Measurements from ENCODE around the gene BICRAL. TPM values are rescaled to one million over a fixed set of nuclear protein-coding genes. Genes with fewer than 3 reads are reported as not detected.
"Not testable (repeated sequence)": the region's sequence is repeated elsewhere in the genome, so short reads cannot be mapped to it uniquely, and the experiment has no call there.

The BICRAL gene
- total and polyA plus RNA-seq, 2 donors from 2014 or later: 2.7 to 20.9 TPM

GRCh38 chr6:42791706-42792320 lies 10.0 kb downstream of the BICRAL start:
- H3K9ac ChIP-seq (ENCODE audit: low read length in 3 of 3): no peak overlapping the region
- no peak overlapping the region for H3K27ac ChIP-seq (ENCODE audit: low read depth in 2 of 2, low read length in 2 of 2)
- peaks cover 4 to 15% (median 14%) of the 10 kb centered on the region in 3 donors for H3K4me1 ChIP-seq (ENCODE audit: control insufficient read depth in 2 of 3, insufficient read depth in 2 of 3, low read depth in 1 of 3, low read length in 3 of 3)
- no peaks in the 10 kb centered on the region for H3K36me3 ChIP-seq (ENCODE audit: control insufficient read depth in 2 of 3, insufficient read depth in 3 of 3, low read length in 3 of 3)
- no peak for TF ChIP-seq CTCF (IDR thresholded peaks at IDR 0.05; ENCODE audit: borderline replicate concordance, extremely low read depth, insufficient read depth)
- no peak for FAIRE-seq
- DNase-seq: no peak
- no peaks in the 10 kb centered on the region for H3K27me3 ChIP-seq (ENCODE audit: control insufficient read depth, insufficient read depth, low read length)
- no peak overlapping the region for H3K4me3 ChIP-seq (ENCODE audit: low read length in 3 of 3)
- no peaks in the 10 kb centered on the region for H3K9me3 ChIP-seq (ENCODE audit: control insufficient read depth in 2 of 3, insufficient read depth in 1 of 3, low read length in 3 of 3)
- intact Hi-C loops (cut with DNase I): no loop called here

GRCh38 chr6:42795651-42796050 lies 13.8 kb downstream of the BICRAL start:
- H3K9me3 ChIP-seq (ENCODE audit: control insufficient read depth in 2 of 3, insufficient read depth in 1 of 3, low read length in 3 of 3): no peaks in the 10 kb centered on the region
- H3K9ac ChIP-seq (ENCODE audit: low read length in 3 of 3): no peak overlapping the region
- H3K27ac ChIP-seq (ENCODE audit: low read depth in 2 of 2, low read length in 2 of 2): no peak overlapping the region
- peaks cover 0 to 8% (median 2%) of the 10 kb centered on the region in 3 donors for H3K4me1 ChIP-seq (ENCODE audit: control insufficient read depth in 2 of 3, insufficient read depth in 2 of 3, low read depth in 1 of 3, low read length in 3 of 3)
- TF ChIP-seq CTCF (IDR thresholded peaks at IDR 0.05; ENCODE audit: borderline replicate concordance, extremely low read depth, insufficient read depth): no peak
- H3K27me3 ChIP-seq (ENCODE audit: control insufficient read depth, insufficient read depth, low read length): no peaks in the 10 kb centered on the region
- FAIRE-seq (no peak), DNase-seq (no peak)
- no peak overlapping the region for H3K4me3 ChIP-seq (ENCODE audit: low read length in 3 of 3)
- intact Hi-C loops (cut with DNase I): no loop called here
- H3K36me3 ChIP-seq (ENCODE audit: control insufficient read depth in 2 of 3, insufficient read depth in 3 of 3, low read length in 3 of 3): no peaks in the 10 kb centered on the region

GRCh38 chr6:42796171-42796570 lies 14.3 kb downstream of the BICRAL start:
- H3K4me3 ChIP-seq (ENCODE audit: low read length in 3 of 3): no peak overlapping the region
- H3K9me3 ChIP-seq (ENCODE audit: control insufficient read depth in 2 of 3, insufficient read depth in 1 of 3, low read length in 3 of 3): no peaks in the 10 kb centered on the region
- H3K4me1 ChIP-seq (ENCODE audit: control insufficient read depth in 2 of 3, insufficient read depth in 2 of 3, low read depth in 1 of 3, low read length in 3 of 3): peaks cover 0 to 7% (median 0%) of the 10 kb centered on the region in 3 donors
- no peak for FAIRE-seq
- no peak for DNase-seq
- TF ChIP-seq CTCF (IDR thresholded peaks at IDR 0.05; ENCODE audit: borderline replicate concordance, extremely low read depth, insufficient read depth): no peak
- no peak overlapping the region for H3K27ac ChIP-seq (ENCODE audit: low read depth in 2 of 2, low read length in 2 of 2)
- H3K36me3 ChIP-seq (ENCODE audit: control insufficient read depth in 2 of 3, insufficient read depth in 3 of 3, low read length in 3 of 3): no peaks in the 10 kb centered on the region
- intact Hi-C loops (cut with DNase I): no loop called here
- H3K9ac ChIP-seq (ENCODE audit: low read length in 3 of 3): no peak overlapping the region
- H3K27me3 ChIP-seq (ENCODE audit: control insufficient read depth, insufficient read depth, low read length): no peaks in the 10 kb centered on the region

- H3K9ac ChIP-seq (ENCODE audit: low read length in 3 of 3); intact Hi-C loops (cut with DNase I); H3K27ac ChIP-seq (ENCODE audit: low read depth in 2 of 2, low read length in 2 of 2); FAIRE-seq; H3K27me3 ChIP-seq (ENCODE audit: control insufficient read depth, insufficient read depth, low read length); H3K9me3 ChIP-seq (ENCODE audit: control insufficient read depth in 2 of 3, insufficient read depth in 1 of 3, low read length in 3 of 3); H3K36me3 ChIP-seq (ENCODE audit: control insufficient read depth in 2 of 3, insufficient read depth in 3 of 3, low read length in 3 of 3); DNase-seq; H3K4me3 ChIP-seq (ENCODE audit: low read length in 3 of 3); H3K4me1 ChIP-seq (ENCODE audit: control insufficient read depth in 2 of 3, insufficient read depth in 2 of 3, low read depth in 1 of 3, low read length in 3 of 3): not testable (repeated sequence)
Observed at GRCh38 chr6:42797696-42798095, 15.8 kb downstream of the BICRAL start.

All from kidney (tissue), 14 donors.